ENCODE data around the gene CREBRF.

GRCh38 chr5:173025651-173026050, 30.5 kb upstream of the CREBRF start:
- TF ChIP-seq POLR2AphosphoS5 (IDR thresholded peaks at IDR 0.05; ENCODE audit: low read depth): no peak
- TF ChIP-seq CREB1 (CRISPR knock-in tag; IDR thresholded peaks at IDR 0.05; ENCODE audit: low read depth): no peak
- TF ChIP-seq CTCF (conservative IDR thresholded peaks at IDR 0.05; ENCODE audit: low read depth in 2 of 2): no peak
- no peak for TF ChIP-seq EZH2 (IDR thresholded peaks at IDR 0.05; ENCODE audit: low read depth, unreplicated experiment)
